Sigmoid colon (tissue), 4 donors: ENCODE results near the gene EXOC1L.

Experiments
- CTCF ChIP-seq, 4 experiments: fragments of 450-650 bp in 3 of 4; fragments of 200-600 bp in 1 of 4; IDR thresholded peaks; one replicate each; pipeline ENCODE4 v1.5.1; 2016 to 2019; ENCODE audit warnings: antibody characterized with exemption in 4 of 4, mild to moderate bottlenecking in 3 of 4, moderate library complexity in 2 of 4
- EP300 ChIP-seq, 4 donors: sonication (generic); formaldehyde crosslinking; IDR thresholded peaks; one replicate each; pipeline ENCODE4 v1.6.1; 2017; ENCODE audit warnings: antibody characterized with exemption in 4 of 4
- POLR2A ChIP-seq, 2 donors: fragments of 450-650 bp; IDR thresholded peaks; one replicate each; pipeline ENCODE4 v1.6.1; 2016; ENCODE audit warnings: antibody characterized with exemption in 2 of 2, mild to moderate bottlenecking in 2 of 2, moderate library complexity in 2 of 2

GRCh38 chr4:55871299-55871800, 51.8 kb downstream of the EXOC1L start:
- TF ChIP-seq POLR2A (IDR thresholded peaks at IDR 0.05) (no peak), CTCF (IDR thresholded peaks at IDR 0.05) (no peak), EP300 (IDR thresholded peaks at IDR 0.05) (no peak)
